HUES6 (cell line): ENCODE measurements around the gene ATP11A.

Source experiments
- H3K27ac ChIP-seq: 2 replicates; pipeline ENCODE4 v1.7.0; 2013; ENCODE audit warnings: low read depth, mild to moderate bottlenecking, low read length, inconsistent platforms
- H3K27me3 ChIP-seq: 2 replicates; pipeline ENCODE4 v1.6.1; 2013; ENCODE audit warnings: low read length; ENCODE audit not compliant: control insufficient read depth, insufficient read depth
- H3K36me3 ChIP-seq: 2 replicates; pipeline ENCODE4 v1.6.1; 2013; ENCODE audit warnings: low read length; ENCODE audit not compliant: control insufficient read depth, insufficient read depth
- H3K4me1 ChIP-seq: 2 replicates; pipeline ENCODE4 v1.6.1; 2013; ENCODE audit warnings: low read length; ENCODE audit not compliant: control insufficient read depth, insufficient read depth
- H3K4me3 ChIP-seq: 2 replicates; pipeline ENCODE4 v1.5.1; 2013; ENCODE audit warnings: low read depth, low read length
- H3K9ac ChIP-seq: one replicate; pipeline ENCODE4 v1.6.1; 2013; ENCODE audit warnings: mild to moderate bottlenecking, low read length
- H3K9me3 ChIP-seq: 2 replicates; pipeline ENCODE4 v1.6.1; 2013; ENCODE audit warnings: low read depth, low read length; ENCODE audit not compliant: control insufficient read depth, insufficient read depth

The ATP11A gene

DNA sequence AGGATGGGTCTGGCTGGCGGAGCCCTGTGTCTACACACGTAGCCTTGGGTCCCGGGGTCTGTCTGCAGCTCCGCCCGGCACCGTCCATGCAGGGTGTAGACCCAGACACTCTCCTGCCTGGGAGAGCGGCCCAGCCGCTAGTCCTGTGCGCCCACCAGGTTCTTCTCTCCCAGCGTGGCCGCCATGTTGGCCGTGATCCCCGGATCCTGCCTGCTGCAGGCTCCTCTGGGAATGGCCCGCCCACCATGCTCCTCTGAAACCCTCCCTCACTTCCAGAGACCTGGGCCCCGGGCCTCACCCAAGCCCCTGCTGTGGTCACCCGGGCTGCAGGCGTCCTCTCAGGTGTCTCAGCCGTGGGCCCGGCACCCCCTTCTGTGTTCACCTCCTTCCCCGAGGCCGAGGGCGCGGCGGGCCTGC, 221.5 kb downstream of the ATP11A start:
- H3K27me3 ChIP-seq, result peaks cover 9% of the 10 kb centered on the region; the same call in 1 of the 2 replicates
- H3K36me3 ChIP-seq, result no peaks in the 10 kb centered on the region
- no peaks in the 10 kb centered on the region for H3K9me3 ChIP-seq

GRCh38 chr13:112911883-112912282, 222.0 kb downstream of the ATP11A start:
- H3K36me3 ChIP-seq, result no peaks in the 10 kb centered on the region
- peaks cover 9% of the 10 kb centered on the region; the same call in 1 of the 2 replicates for H3K27me3 ChIP-seq

More for the DNA sequence above, 221.5 kb downstream of the ATP11A start:
- Histone ChIP-seq H3K4me1 (peaks cover 16% of the 10 kb centered on the region), H3K4me3 (no peak overlapping the region), H3K27ac (no peak overlapping the region), H3K9ac (no peak overlapping the region)

DNA sequence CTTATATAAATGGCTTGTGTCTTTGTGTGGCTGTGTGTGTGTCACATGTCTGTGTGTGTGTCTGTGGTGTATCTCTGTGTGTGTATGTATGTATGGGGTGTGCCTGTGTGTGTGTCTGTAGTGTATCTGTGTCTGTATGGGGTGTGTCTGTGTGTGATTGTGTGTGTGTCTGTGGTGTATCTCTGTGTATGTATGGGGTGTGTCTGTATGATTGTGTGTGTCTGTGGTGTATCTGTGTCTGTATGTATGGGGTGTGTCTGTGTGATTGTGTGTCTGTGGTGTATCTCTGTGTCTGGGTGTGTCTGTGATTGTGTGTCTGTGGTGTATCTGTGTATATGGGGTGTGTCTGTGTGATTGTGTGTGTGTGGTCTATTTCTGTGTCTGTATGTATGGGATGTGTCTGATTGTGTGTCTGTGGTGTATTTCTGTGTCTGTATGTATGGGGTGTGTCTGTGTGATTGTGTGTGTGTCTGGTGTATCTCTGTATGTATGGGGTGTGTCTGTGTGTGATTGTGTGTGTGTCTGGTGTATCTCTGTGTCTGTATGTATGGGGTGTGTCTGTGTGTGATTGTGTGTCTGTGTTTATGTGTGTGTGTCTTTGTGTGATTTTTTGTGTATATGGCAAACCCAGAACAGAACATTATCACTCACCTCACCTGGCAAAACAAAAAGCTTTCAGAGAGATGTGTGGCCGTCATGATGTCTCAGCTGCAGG, 223.0 kb downstream of the ATP11A start:
- H3K27me3 ChIP-seq, result 0 out of 2 replicates have a peak, but pooled peaks cover under 1% of the 10 kb centered on the region
- no peak overlapping the region for H3K9ac ChIP-seq
- 0 out of 2 replicates have a peak, but pooled peaks cover 8% of the 10 kb centered on the region for H3K4me1 ChIP-seq

More at GRCh38 chr13:112911883-112912282, 222.0 kb downstream of the ATP11A start:
- Histone ChIP-seq H3K4me3 (no peak overlapping the region), H3K9ac (no peak overlapping the region), H3K4me1 (peaks cover 10% of the 10 kb centered on the region), H3K27ac (no peak overlapping the region), H3K9me3 (no peaks in the 10 kb centered on the region)

GRCh38 chr13:112916296-112916695, 226.5 kb downstream of the ATP11A start:
- H3K9ac ChIP-seq, result no peak overlapping the region
- no peaks in the 10 kb centered on the region for H3K27me3 ChIP-seq
- H3K27ac ChIP-seq, result no peak overlapping the region
- H3K36me3 ChIP-seq, result no peaks in the 10 kb centered on the region
- peaks cover 6% of the 10 kb centered on the region; the same call in 1 of the 2 replicates for H3K4me1 ChIP-seq
- no peak overlapping the region for H3K4me3 ChIP-seq
- no peaks in the 10 kb centered on the region for H3K9me3 ChIP-seq

More for the DNA sequence above, 223.0 kb downstream of the ATP11A start:
- H3K27ac ChIP-seq, result no peak overlapping the region
- no peaks in the 10 kb centered on the region for H3K36me3 ChIP-seq
- H3K9me3 ChIP-seq, result no peaks in the 10 kb centered on the region
- H3K4me3 ChIP-seq, result no peak overlapping the region

DNA sequence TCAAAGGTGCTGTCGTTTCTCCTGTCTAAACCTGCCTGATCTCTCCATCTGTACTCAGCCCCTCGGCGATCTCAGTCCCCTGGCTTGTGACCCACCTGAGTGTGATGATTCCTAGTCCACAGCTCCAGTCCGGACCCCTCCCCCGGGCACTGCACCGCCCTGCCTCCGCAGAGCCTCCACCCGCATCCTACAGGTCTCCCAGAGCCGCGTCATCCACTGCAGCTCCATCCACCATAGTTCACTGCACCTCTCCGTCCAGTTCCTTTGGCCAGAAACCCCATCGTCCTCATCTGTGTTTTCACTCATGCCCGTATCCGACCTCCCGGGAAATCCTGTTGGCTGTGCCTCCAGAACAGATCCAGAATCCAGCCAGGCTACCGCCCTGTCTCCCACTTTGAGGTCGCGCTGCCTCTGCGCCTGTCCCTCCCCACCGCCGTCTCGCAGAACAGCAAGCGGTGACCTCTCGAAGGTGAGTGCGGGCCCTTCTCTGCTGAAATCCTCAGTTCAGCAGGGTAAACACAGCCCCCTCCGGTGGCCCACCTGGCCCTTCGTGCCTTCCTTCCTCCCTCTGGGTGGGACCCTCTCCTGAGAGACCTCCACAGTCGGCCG, 227.3 kb downstream of the ATP11A start:
- H3K4me1 ChIP-seq, result peaks cover 6% of the 10 kb centered on the region; the same call in 1 of the 2 replicates
- H3K4me3 ChIP-seq, result no peak overlapping the region
- H3K27me3 ChIP-seq, result no peaks in the 10 kb centered on the region
- no peak overlapping the region for H3K27ac ChIP-seq
- no peaks in the 10 kb centered on the region for H3K36me3 ChIP-seq
- H3K9me3 ChIP-seq, result no peaks in the 10 kb centered on the region
- H3K9ac ChIP-seq, result no peak overlapping the region

DNA sequence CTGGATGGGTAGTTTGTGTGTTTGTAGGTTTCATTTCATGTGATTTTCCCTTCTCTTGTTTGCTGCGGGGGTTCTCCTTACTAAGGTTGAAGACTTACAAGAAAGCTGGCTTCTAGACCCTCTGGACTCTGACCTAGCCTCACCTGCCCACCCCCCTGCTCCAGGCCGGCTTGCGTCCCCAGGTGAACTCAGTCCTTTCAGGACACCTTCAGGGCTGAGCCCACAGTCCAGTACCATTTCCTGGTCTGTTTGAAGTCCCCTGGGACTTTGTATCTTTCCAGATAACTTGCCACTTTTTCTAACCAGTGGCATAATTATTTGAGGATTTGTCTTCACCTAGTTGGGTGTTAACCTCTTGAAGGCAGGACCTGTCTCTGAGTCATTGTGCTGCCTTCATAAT, 227.9 kb downstream of the ATP11A start:
- H3K27me3 ChIP-seq, result no peaks in the 10 kb centered on the region
- peaks cover 6% of the 10 kb centered on the region; the same call in 1 of the 2 replicates for H3K4me1 ChIP-seq
- no peak overlapping the region for H3K9ac ChIP-seq
- no peak overlapping the region for H3K4me3 ChIP-seq
- H3K36me3 ChIP-seq, result no peaks in the 10 kb centered on the region
- no peak overlapping the region for H3K27ac ChIP-seq
- no peaks in the 10 kb centered on the region for H3K9me3 ChIP-seq

DNA sequence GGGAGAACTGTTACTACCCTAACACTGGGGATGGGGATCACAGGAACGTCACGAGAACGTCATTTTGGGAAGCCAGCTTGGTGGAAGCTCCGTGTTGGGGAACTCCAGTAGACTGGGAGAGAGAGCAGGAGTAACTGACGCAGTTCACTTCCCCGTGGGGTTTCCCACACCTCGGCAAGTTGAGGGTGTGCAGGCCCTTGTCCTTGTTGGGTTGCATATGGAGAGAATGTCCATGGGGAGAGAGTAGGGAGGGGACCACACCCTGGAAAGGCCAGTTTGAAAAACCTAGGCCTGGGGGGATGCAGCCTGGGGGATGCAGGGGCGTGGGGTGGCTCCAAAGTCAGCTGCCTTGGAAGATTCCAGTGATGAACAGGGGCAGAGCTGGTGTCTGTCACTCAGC, 228.4 kb downstream of the ATP11A start:
- Histone ChIP-seq H3K4me3 (no peak overlapping the region), H3K9ac (no peak overlapping the region), H3K9me3 (no peaks in the 10 kb centered on the region), H3K27ac (no peak overlapping the region), H3K4me1 (peaks cover 6% of the 10 kb centered on the region; the same call in 1 of the 2 replicates), H3K27me3 (no peaks in the 10 kb centered on the region), H3K36me3 (no peaks in the 10 kb centered on the region)

DNA sequence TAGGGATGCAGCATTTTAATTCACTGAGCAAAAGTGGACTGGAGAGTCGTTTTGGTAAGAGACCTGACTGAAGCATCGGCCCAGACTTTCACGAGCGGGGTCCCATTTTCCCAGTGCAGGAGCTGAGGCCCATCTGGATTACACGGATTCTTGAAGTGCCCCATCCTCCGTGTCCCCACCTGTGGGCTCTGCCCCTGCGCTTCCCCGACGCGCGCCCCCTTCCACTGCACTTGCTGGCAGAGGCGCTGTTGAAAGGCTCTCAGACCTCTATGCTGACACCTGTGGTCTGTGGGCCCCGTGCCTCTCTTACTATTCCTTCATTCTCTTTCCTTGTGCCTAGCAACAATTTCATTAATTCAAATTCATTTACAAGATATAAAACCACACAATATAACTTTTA, 228.9 kb downstream of the ATP11A start:
- Histone ChIP-seq H3K36me3 (no peaks in the 10 kb centered on the region), H3K4me1 (peaks cover 6% of the 10 kb centered on the region; the same call in 1 of the 2 replicates), H3K4me3 (no peak overlapping the region), H3K9me3 (no peaks in the 10 kb centered on the region), H3K9ac (no peak overlapping the region), H3K27me3 (no peaks in the 10 kb centered on the region), H3K27ac (no peak overlapping the region)

GRCh38 chr13:112923962-112924361, 234.1 kb downstream of the ATP11A start:
- H3K4me3 ChIP-seq, result no peak overlapping the region
- H3K27me3 ChIP-seq, result no peaks in the 10 kb centered on the region

DNA sequence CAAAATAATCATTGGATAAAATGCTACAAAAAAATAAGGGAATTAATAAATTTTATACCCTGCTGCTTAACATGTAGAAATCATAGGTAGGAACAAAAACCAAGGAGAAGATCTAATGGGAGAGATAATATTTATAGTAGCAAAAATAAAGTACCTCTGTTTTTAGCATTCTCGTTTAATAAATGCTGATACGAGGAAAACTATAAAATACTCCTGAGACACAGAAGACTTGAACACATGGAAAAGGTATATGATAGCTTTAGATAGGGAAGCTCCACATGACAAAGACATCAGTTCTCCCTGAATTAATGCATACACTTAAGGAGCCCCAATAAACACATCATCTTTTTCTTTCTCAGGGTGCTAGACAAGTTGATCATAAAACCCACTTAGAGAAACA, 234.5 kb downstream of the ATP11A start:
- Histone ChIP-seq H3K27ac (no peak overlapping the region), H3K36me3 (no peaks in the 10 kb centered on the region), H3K4me1 (peaks cover 13% of the 10 kb centered on the region; the same call in 1 of the 2 replicates), H3K27me3 (no peaks in the 10 kb centered on the region), H3K4me3 (no peak overlapping the region), H3K9ac (no peak overlapping the region), H3K9me3 (peaks cover 10% of the 10 kb centered on the region; the same call in 1 of the 2 replicates)

More at GRCh38 chr13:112923962-112924361, 234.1 kb downstream of the ATP11A start:
- no peaks in the 10 kb centered on the region for H3K36me3 ChIP-seq
- no peak overlapping the region for H3K9ac ChIP-seq
- H3K4me1 ChIP-seq, result peaks cover 9% of the 10 kb centered on the region; the same call in 1 of the 2 replicates
- H3K27ac ChIP-seq, result no peak overlapping the region
- H3K9me3 ChIP-seq, result peaks cover 10% of the 10 kb centered on the region; the same call in 1 of the 2 replicates

DNA sequence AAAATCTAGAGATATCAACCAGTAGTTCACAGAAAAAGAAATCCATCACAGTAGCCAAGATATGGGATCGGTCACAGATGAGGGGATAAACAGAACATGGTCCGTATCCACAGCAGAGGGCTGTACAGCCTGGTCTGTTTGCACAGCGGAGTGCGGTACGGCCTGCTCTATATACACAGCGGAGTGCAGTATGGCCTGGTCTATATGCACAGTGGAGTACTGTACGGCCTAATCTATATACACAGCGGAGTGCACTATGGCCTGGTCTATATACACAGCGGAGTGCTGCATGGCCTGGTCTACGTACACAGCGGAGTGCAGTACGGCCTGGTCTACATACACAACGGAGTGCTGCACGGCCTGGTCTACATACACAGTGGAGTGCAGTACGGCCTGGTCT, 236.2 kb downstream of the ATP11A start:
- H3K4me1 ChIP-seq, result peaks cover 10% of the 10 kb centered on the region; the same call in 1 of the 2 replicates
- H3K9ac ChIP-seq, result no peak overlapping the region
- H3K9me3 ChIP-seq, result peaks cover 10% of the 10 kb centered on the region; the same call in 1 of the 2 replicates
- H3K36me3 ChIP-seq, result no peaks in the 10 kb centered on the region
- no peaks in the 10 kb centered on the region for H3K27me3 ChIP-seq
- no peak overlapping the region for H3K4me3 ChIP-seq
- no peak overlapping the region for H3K27ac ChIP-seq
